LNCaP clone FGC (cell line): ENCODE results near the gene GJA1.

ENCODE experiments used
- DNase-seq: peaks from one replicate; pipeline ENCODE4 v3.0.0-alpha.2; 2011; ENCODE audit warnings: low read depth
- H3K4me3 ChIP-seq: 2 replicates; pipeline ENCODE4 v1.5.1; 2011; ENCODE audit warnings: mild to moderate bottlenecking, low read depth, low read length, control low read depth
- CTCF ChIP-seq: IDR thresholded peaks from 2 replicates; pipeline ENCODE4 v1.5.1; 2012; ENCODE audit warnings: mild to moderate bottlenecking; ENCODE audit not compliant: control insufficient read depth, insufficient read depth; ENCODE audit errors: extremely low read depth

GJA1 gene

DNA sequence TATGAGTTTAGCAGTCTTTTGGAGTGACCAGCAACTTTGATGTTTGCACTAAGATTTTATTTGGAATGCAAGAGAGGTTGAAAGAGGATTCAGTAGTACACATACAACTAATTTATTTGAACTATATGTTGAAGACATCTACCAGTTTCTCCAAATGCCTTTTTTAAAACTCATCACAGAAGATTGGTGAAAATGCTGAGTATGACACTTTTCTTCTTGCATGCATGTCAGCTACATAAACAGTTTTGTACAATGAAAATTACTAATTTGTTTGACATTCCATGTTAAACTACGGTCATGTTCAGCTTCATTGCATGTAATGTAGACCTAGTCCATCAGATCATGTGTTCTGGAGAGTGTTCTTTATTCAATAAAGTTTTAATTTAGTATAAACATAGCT, 13.9 kb downstream of the GJA1 start:
- DNase-seq = no peak
- H3K4me3 ChIP-seq = no peak overlapping the region
- TF ChIP-seq CTCF = no peak

GRCh38 chr6:121450242-121450641, 14.8 kb downstream of the GJA1 start:
- TF ChIP-seq CTCF = no peak
- no peak for DNase-seq
- H3K4me3 ChIP-seq = no peak overlapping the region

DNA sequence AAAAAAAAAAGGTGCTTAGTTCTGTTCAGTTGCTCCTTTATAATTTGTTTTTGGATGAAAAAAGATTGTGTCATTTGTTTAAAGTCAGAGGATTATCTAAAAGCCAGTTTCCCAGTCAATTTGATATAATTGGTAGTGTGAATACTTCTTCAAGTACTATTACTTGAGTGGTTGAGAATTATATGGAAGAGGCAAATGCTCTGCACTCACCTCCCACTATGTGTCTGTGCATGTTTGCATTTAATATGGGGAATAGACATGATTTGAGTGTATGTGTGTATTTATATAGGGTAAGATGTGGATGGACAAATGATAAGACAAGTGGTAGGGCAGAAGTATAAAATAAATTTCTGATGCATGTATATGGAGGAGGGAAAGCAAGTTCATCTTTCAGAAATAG, 15.8 kb downstream of the GJA1 start:
- H3K4me3 ChIP-seq = no peak overlapping the region
- no peak for TF ChIP-seq CTCF
- no peak for DNase-seq

DNA sequence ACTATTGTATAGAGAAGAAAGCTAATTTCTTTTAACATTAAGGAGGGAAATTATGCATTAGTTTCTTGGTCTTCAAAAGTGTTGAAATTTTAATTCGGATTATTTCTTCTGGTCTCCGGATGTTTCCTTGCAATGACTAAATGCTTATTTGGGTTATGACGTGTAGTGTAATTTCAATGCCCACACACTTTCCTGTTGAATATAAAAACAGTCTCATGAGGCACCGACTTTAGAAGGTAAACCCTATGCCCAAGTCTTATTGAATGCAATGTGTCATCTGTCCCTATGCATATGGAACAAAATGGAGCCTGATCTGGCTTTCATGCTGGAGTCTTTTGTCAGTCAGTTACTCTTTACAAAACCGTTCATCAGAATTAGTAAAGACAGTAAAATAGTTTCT, 17.7 kb downstream of the GJA1 start:
- no peak for TF ChIP-seq CTCF
- DNase-seq = no peak
- H3K4me3 ChIP-seq = no peak overlapping the region

DNA sequence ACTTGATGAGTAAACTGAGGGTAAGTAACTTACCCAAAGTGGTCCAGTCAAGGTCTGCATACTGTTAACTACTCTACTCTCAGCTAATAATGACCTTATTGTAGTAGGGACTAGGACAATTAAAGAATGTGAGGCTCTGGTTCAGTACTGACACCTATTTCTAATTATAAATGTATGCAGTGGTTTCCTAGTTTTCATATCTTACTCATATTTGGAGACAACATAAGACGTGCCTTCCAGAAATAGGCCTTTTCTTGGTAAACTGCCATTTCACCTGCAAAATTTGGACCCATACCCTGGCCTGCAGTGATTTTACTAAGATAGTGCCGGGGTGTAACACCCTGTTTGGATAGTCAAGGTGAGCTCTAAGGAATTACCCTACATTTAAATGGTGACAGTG, 24.7 kb downstream of the GJA1 start:
- no peak for DNase-seq
- no peak overlapping the region for H3K4me3 ChIP-seq
- TF ChIP-seq CTCF = no peak

- no peak for TF ChIP-seq CTCF
- H3K4me3 ChIP-seq = no peak overlapping the region
- DNase-seq = no peak
Observed at GRCh38 chr6:121463087-121463486, 27.6 kb downstream of the GJA1 start.

- H3K4me3 ChIP-seq = no peak overlapping the region
- no peak for DNase-seq
- no peak for TF ChIP-seq CTCF
Observed at GRCh38 chr6:121465101-121465500, 29.7 kb downstream of the GJA1 start.
